Stimulated activated CD8-positive, alpha-beta memory T cell treated with anti-CD3 and anti-CD28 coated beads, Interleukin-4, amount 100 ng/mL, for 48 hours (primary cell): Measurements from ENCODE around the gene MMP24.

Experiments
- DNase-seq: peaks from one replicate; pipeline ENCODE4 v3.0.0-alpha.2; 2020

Gene MMP24

GRCh38 chr20:35316086-35316485, 89.6 kb downstream of the MMP24 start:
- no peak for DNase-seq

- DNase-seq: no peak
Measured at GRCh38 chr20:35317416-35318210, 91.1 kb downstream of the MMP24 start.

GRCh38 chr20:35318502-35319157, 92.1 kb downstream of the MMP24 start:
- no peak for DNase-seq

GRCh38 chr20:35319192-35319870, 92.8 kb downstream of the MMP24 start:
- DNase-seq: no peak

DNA sequence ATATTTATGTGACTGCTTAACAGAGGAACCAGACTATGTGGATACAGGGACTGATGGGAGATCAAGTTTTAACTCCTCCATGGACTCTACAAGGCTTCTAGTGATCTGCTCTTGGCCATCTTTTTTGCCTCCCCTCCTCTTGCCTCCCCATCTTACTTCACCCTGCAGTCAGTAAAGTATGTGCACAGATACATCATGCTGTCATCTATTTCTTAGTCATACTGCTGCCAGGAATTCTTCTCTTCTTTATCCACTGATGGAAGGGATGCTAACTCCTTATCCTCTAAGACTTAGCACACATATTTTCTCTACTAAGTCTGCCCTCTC, 93.3 kb downstream of the MMP24 start:
- DNase-seq: no peak

- DNase-seq: no peak
Measured at GRCh38 chr20:35320396-35321126, 94.1 kb downstream of the MMP24 start.

DNA sequence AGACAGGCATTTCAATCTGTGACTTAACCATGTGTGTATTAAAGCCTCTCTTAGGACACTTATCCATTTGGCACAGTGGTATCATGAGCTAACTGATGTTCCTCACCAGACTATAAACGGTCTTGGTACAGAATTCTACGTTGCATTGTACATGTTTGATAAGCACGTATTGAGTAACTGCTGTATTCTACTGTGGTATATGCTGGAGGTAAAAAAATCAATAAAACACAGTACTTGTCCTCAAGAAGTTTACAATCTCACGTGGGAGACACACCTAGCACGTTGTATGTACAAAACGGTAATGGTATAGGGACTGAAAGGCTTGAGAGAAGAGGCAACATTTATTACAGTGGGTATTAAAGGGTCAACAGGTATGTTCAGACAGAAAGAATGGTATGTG, 98.9 kb downstream of the MMP24 start:
- no peak for DNase-seq

- no peak for DNase-seq
Measured at GRCh38 chr20:35326021-35326739, 99.7 kb downstream of the MMP24 start.
